ENCODE results near the gene CMTM3. TPM values are rescaled to one million over a fixed set of nuclear protein-coding genes. Genes with fewer than 3 reads are reported as not detected.
A peak's percentile ranks its signal among the peaks of the same experiment; 100 is the strongest.

Gene CMTM3
- total and polyA plus RNA-seq, 2 experiments from 2014 or later: 32.6 to 47.0 TPM

DNA sequence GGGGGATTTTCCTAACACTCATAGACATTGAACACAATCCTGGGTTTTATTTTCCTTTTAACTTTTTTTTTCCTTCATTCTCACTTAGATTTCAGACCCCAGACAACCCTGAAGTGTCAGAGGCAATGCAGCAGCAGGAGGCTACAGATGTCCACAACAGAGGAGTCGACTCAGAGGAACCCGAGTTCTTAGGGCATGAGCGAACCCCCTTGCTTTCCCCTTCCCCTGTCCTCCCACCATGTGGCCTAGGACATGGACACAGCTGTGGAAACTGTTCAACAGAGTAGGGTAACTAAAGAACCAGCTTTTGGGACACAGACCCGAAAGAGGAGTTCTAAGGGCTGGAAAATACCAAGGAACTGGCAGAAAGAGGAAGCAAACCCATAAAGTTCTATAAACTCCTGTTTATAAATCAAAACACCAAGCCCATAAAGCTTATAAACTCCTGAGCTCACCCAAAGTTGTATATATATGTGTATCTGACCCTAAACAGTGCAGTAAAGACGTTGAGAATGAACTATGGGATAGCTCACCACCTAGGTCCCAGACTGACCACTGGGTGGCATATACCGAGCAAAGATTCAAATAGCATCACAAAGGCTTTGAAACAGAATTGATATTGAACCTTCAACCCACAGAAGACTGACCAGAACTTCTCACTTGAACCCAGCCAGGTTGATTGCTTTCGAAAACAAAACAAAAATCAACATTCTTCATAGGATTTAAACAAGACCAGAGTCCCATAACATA lies 58.1 kb downstream of the CMTM3 start:
- peak overlapping the region; percentile 69 for H3K4me2 ChIP-seq (ENCODE audit: unreplicated experiment)
- H2AFZ ChIP-seq: 0 out of 2 replicates have a peak overlapping the region, but pooled peaks have one; percentile 15
- H3F3A ChIP-seq (ENCODE audit: insufficient read depth): peaks cover 36% of the 10 kb centered on the region
- 59 to 62% methylated on average over 7 of the region's 7 CpGs for WGBS, 2 experiments (ENCODE audit: low coverage in 1 of 2, low lambda C conversion rate in 2 of 2, missing lambda C conversion rate in 2 of 2)
- no peak for TF ChIP-seq EZH2 (IDR thresholded peaks at IDR 0.05; ENCODE audit: insufficient read depth, poor library complexity, severe bottlenecking)
- no peak for TF ChIP-seq EZH2phosphoT487 (IDR thresholded peaks at IDR 0.05; ENCODE audit: insufficient read depth, low read depth)
- peak overlapping the region; percentile 95 for H3K27ac ChIP-seq
- no peak overlapping the region for H3K4me3 ChIP-seq
- peak; percentile 61 for DNase-seq
- peaks cover 14% of the 10 kb centered on the region for H3K79me2 ChIP-seq (ENCODE audit: insufficient read depth)
- H3K9me2 ChIP-seq (ENCODE audit: insufficient read depth): no peaks in the 10 kb centered on the region
- no peaks in the 10 kb centered on the region for H3K27me3 ChIP-seq (replicated peaks; ENCODE audit: insufficient read depth)
- no peaks in the 10 kb centered on the region for H4K20me1 ChIP-seq (ENCODE audit: insufficient read depth)
- peak overlapping the region; percentile 77 for H3K9ac ChIP-seq
- in situ Hi-C loops (cut with MboI): no loop called here
- no peaks in the 10 kb centered on the region for H3K9me3 ChIP-seq (ENCODE audit: low read depth)
- H3K36me3 ChIP-seq (ENCODE audit: low read depth): no peaks in the 10 kb centered on the region
- H3K4me1 ChIP-seq (ENCODE audit: insufficient read depth): peaks cover 39% of the 10 kb centered on the region

Small RNA genes within 50 kb of the gene (small RNA-seq; reads per million reads assigned to genes)
- gene CKLF-CMTM1 (ENCODE audit: low read depth, low replicate concordance): not detected

Other genes starting within 250 kb of the CMTM3 start
- not detected in 2 replicates for gene CDH5, start 238.0 kb upstream of the CMTM3 start, total RNA-seq (2014; rRNA removed; shearing (Covaris generic))
- gene CDH5, start 238.0 kb upstream of the CMTM3 start, polyA plus RNA-seq (2016; fragmentation: Nextera tagmentation; extraction: Ambion mirVana): not detected in 2 replicates
- 0.32 and 1.1 TPM in 2 replicates for gene BEAN1, start 177.4 kb upstream of the CMTM3 start, total RNA-seq (2014; rRNA removed; shearing (Covaris generic))
- 0.50 and 0.89 TPM in 2 replicates for gene BEAN1, start 177.4 kb upstream of the CMTM3 start, polyA plus RNA-seq (2016; fragmentation: Nextera tagmentation; extraction: Ambion mirVana)
- 57.5 and 58.8 TPM in 2 replicates for gene TK2, start 54.6 kb upstream of the CMTM3 start, total RNA-seq (2014; rRNA removed; shearing (Covaris generic))
- gene TK2, start 54.6 kb upstream of the CMTM3 start, polyA plus RNA-seq (2016; fragmentation: Nextera tagmentation; extraction: Ambion mirVana): 27.9 and 28.2 TPM in 2 replicates
- 64.2 and 130 TPM in 2 replicates for gene CKLF, start 52.1 kb upstream of the CMTM3 start, total RNA-seq (2014; rRNA removed; shearing (Covaris generic))
- gene CKLF, start 52.1 kb upstream of the CMTM3 start, polyA plus RNA-seq (2016; fragmentation: Nextera tagmentation; extraction: Ambion mirVana): 107 and 108 TPM in 2 replicates
- 2.1 and 3.1 TPM in 2 replicates for gene CMTM1, start 38.3 kb upstream of the CMTM3 start, total RNA-seq (2014; rRNA removed; shearing (Covaris generic))
- 6.0 and 6.8 TPM in 2 replicates for gene CMTM1, start 38.3 kb upstream of the CMTM3 start, polyA plus RNA-seq (2016; fragmentation: Nextera tagmentation; extraction: Ambion mirVana)
- gene CMTM2, start 25.2 kb upstream of the CMTM3 start, total RNA-seq (2014; rRNA removed; shearing (Covaris generic)): not detected in 2 replicates
- gene CMTM2, start 25.2 kb upstream of the CMTM3 start, polyA plus RNA-seq (2016; fragmentation: Nextera tagmentation; extraction: Ambion mirVana): not detected in 2 replicates
- 19.5 and 21.1 TPM in 2 replicates for gene CMTM4, start 92.0 kb downstream of the CMTM3 start, total RNA-seq (2014; rRNA removed; shearing (Covaris generic))
- 3.2 and 3.5 TPM in 2 replicates for gene CMTM4, start 92.0 kb downstream of the CMTM3 start, polyA plus RNA-seq (2016; fragmentation: Nextera tagmentation; extraction: Ambion mirVana)
- gene DYNC1LI2, start 146.9 kb downstream of the CMTM3 start, total RNA-seq (2014; rRNA removed; shearing (Covaris generic)): 80.6 and 89.2 TPM in 2 replicates
- gene DYNC1LI2, start 146.9 kb downstream of the CMTM3 start, polyA plus RNA-seq (2016; fragmentation: Nextera tagmentation; extraction: Ambion mirVana): 173 TPM in 2 replicates
- gene TERB1, start 196.9 kb downstream of the CMTM3 start, total RNA-seq (2014; rRNA removed; shearing (Covaris generic)): not detected in 2 replicates
- not detected in 2 replicates for gene TERB1, start 196.9 kb downstream of the CMTM3 start, polyA plus RNA-seq (2016; fragmentation: Nextera tagmentation; extraction: Ambion mirVana)
- gene NAE1, start 226.3 kb downstream of the CMTM3 start, total RNA-seq (2014; rRNA removed; shearing (Covaris generic)): 92.5 and 106 TPM in 2 replicates
- gene NAE1, start 226.3 kb downstream of the CMTM3 start, polyA plus RNA-seq (2016; fragmentation: Nextera tagmentation; extraction: Ambion mirVana): 86.3 and 90.1 TPM in 2 replicates
- 0.65 TPM in 1 of 2 replicates, not detected in the other for gene CA7, start 239.7 kb downstream of the CMTM3 start, total RNA-seq (2014; rRNA removed; shearing (Covaris generic))
- not detected in 2 replicates for gene CA7, start 239.7 kb downstream of the CMTM3 start, polyA plus RNA-seq (2016; fragmentation: Nextera tagmentation; extraction: Ambion mirVana)

Measured in GM23248 (cell line).